ENCODE measurements around the gene TMEM9B.

GRCh38 chr11:8983552-8983951, 19.3 kb upstream of the TMEM9B start:
- TF ChIP-seq, protein P1, sequence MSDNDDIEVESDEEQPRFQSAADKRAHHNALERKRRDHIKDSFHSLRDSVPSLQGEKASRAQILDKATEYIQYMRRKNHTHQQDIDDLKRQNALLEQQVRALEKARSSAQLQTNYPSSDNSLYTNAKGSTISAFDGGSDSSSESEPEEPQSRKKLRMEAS (IDR thresholded peaks at IDR 0.05), result no peak
- TF ChIP-seq HMGXB4 (CRISPR knock-in tag; IDR thresholded peaks at IDR 0.05; ENCODE audit: borderline replicate concordance), result no peak
- TF ChIP-seq CTCF (IDR thresholded peaks at IDR 0.05), result no peak
- no peak for TF ChIP-seq RARB (CRISPR knock-in tag; IDR thresholded peaks at IDR 0.05)

Data from A549 (cell line).